ENCODE results near the gene ABCA5. TPM values are rescaled to one million over a fixed set of nuclear protein-coding genes. Genes with fewer than 3 reads are reported as not detected.

The ABCA5 gene
- total and polyA plus RNA-seq, 9 of the 15 experiments (the other 6 are each of a cell fraction or from before 2014, with no cell fraction given): 0.74 to 2.3 (median 1.4) TPM

- H3K36me3 ChIP-seq (ENCODE audit: control insufficient read depth, insufficient read depth, low read length): no peaks in the 10 kb centered on the region
- WGBS (ENCODE audit: insufficient coverage, low coverage, missing lambda C conversion rate): 0% methylated on average over 1 of the region's 1 CpG
- H3K4me1 ChIP-seq (replicated peaks in 1 of 2; ENCODE audit: control insufficient read depth in 2 of 2, insufficient read depth in 2 of 2, low read length in 2 of 2): no peaks in the 10 kb centered on the region
- no peak overlapping the region for H3K4me3 ChIP-seq
- CTCF ChIA-PET (ENCODE audit: low intra/inter-chr PET ratio): no interaction called here
- BruUV-seq (replicated peaks): no TSS peak
- intact Hi-C loops (cut with micrococcal nuclease): loop anchor here (10.0 kb wide), 1 partner anchor 58 kb away; no protein-coding TSS in a partner anchor
- H3K9me3 ChIP-seq (replicated peaks; ENCODE audit: control insufficient read depth, insufficient read depth, low read depth, low read length): no peaks in the 10 kb centered on the region
- H3K79me2 ChIP-seq (ENCODE audit: control insufficient read depth, insufficient read depth, low read length): no peaks in the 10 kb centered on the region
- ATAC-seq (no peak), FAIRE-seq (no peak), DNase-seq (ENCODE audit: extremely low read depth in 1 of 4, low spot score in 3 of 4) (no peak)
- no peaks in the 10 kb centered on the region for H4K20me1 ChIP-seq (replicated peaks; ENCODE audit: control insufficient read depth, insufficient read depth, low read length)
- POLR2A ChIA-PET: no interaction called here
- in situ Hi-C loops (cut with MboI): no loop called here
- H3K9ac ChIP-seq (ENCODE audit: insufficient read depth in 1 of 2, low read depth in 2 of 2, low read length in 2 of 2): no peak overlapping the region
- no peak for TF ChIP-seq TEAD1 (CRISPR knock-in tag; IDR thresholded peaks at IDR 0.05)
- no peak for TF ChIP-seq RBM14 (IDR thresholded peaks at IDR 0.05; ENCODE audit: borderline replicate concordance, insufficient read depth, low read depth, low read length)
- peaks cover 0 to 6% of the 10 kb centered on the region in 2 experiments; a peak in 2 of 5 replicates for H3K27me3 ChIP-seq (ENCODE audit: control insufficient read depth in 2 of 2, insufficient read depth in 2 of 2, low read length in 2 of 2)
- no peak overlapping the region for H3K4me2 ChIP-seq (ENCODE audit: insufficient read depth, low read length)
- H3K9me1 ChIP-seq (ENCODE audit: control insufficient read depth, insufficient read depth, low read length): no peaks in the 10 kb centered on the region
- H2AFZ ChIP-seq (ENCODE audit: low read depth, low read length): no peak overlapping the region
- H3K27ac ChIP-seq (ENCODE audit: extremely low read depth, low read depth, low read length): no peak overlapping the region
Measured at GRCh38 chr17:69336996-69337395, 10.1 kb upstream of the ABCA5 start.

GRCh38 chr17:69336580-69336979 lies 9.6 kb upstream of the ABCA5 start:
- no peak for FAIRE-seq
- no peak for TF ChIP-seq GABPA (tag; conservative IDR thresholded peaks at IDR 0.05; ENCODE audit: low read depth)
- TF ChIP-seq ZNF121 (CRISPR knock-in tag; conservative IDR thresholded peaks at IDR 0.05): 0 out of 2 replicates have a peak, but pooled peaks have one; percentile 8
- Histone ChIP-seq H3K36me3 (ENCODE audit: control insufficient read depth, insufficient read depth, low read length) (no peaks in the 10 kb centered on the region), H3K4me2 (ENCODE audit: insufficient read depth, low read length) (no peak overlapping the region), H2AFZ (ENCODE audit: low read depth, low read length) (no peak overlapping the region), H3K9ac (ENCODE audit: insufficient read depth in 1 of 2, low read depth in 2 of 2, low read length in 2 of 2) (no peak overlapping the region), H3K4me3 (no peak overlapping the region), H4K20me1 (replicated peaks; ENCODE audit: control insufficient read depth, insufficient read depth, low read length) (no peaks in the 10 kb centered on the region), H3K9me3 (replicated peaks; ENCODE audit: control insufficient read depth, insufficient read depth, low read depth, low read length) (no peaks in the 10 kb centered on the region), H3K79me2 (ENCODE audit: control insufficient read depth, insufficient read depth, low read length) (no peaks in the 10 kb centered on the region), H3K27ac (ENCODE audit: extremely low read depth, low read depth, low read length) (no peak overlapping the region), H3K4me1 (replicated peaks in 1 of 2; ENCODE audit: control insufficient read depth in 2 of 2, insufficient read depth in 2 of 2, low read length in 2 of 2) (no peaks in the 10 kb centered on the region), H3K27me3 (ENCODE audit: control insufficient read depth in 2 of 2, insufficient read depth in 2 of 2, low read length in 2 of 2) (peaks cover 0 to 6% of the 10 kb centered on the region in 2 experiments; a peak in 2 of 5 replicates), H3K9me1 (ENCODE audit: control insufficient read depth, insufficient read depth, low read length) (no peaks in the 10 kb centered on the region)
- no TSS peak for BruUV-seq (replicated peaks)
- ChIA-PET POLR2A (interaction anchor here (1.7 kb wide), 1 partner anchor 10 kb away, joined by 3 read pairs; the partner anchor contains the start of gene ABCA5), CTCF (ENCODE audit: low intra/inter-chr PET ratio) (no interaction called here)
- no peak for DNase-seq (ENCODE audit: extremely low read depth in 1 of 4, low spot score in 3 of 4)
- ATAC-seq: no peak
- in situ Hi-C loops (cut with MboI) (no loop called here), intact Hi-C loops (cut with micrococcal nuclease) (loop anchor here (10.0 kb wide), 1 partner anchor 58 kb away; no protein-coding TSS in a partner anchor)
